Neutrophil (primary cell): ENCODE results near the gene CKS1B.
A peak's percentile ranks its signal among the peaks of the same experiment; 100 is the strongest.

Experiments used
- H3K27ac ChIP-seq: fragments of 200-600 bp; sonication (generic); 2 replicates; pipeline ENCODE4 v1.5.1; 2016; ENCODE audit warnings: mild to moderate bottlenecking, moderate library complexity
- H3K27me3 ChIP-seq: fragments of 200-600 bp; sonication (generic); 2 replicates; pipeline ENCODE4 v1.6.0; 2016; ENCODE audit warnings: mild to moderate bottlenecking
- H3K36me3 ChIP-seq: fragments of 200-600 bp; sonication (generic); 2 replicates; pipeline ENCODE4 v1.5.1; 2017
- H3K4me1 ChIP-seq, 2 experiments: fragments of 200-600 bp in 1 of 2; sonication (generic) in 1 of 2; 1 replicate in 1 of 2; 2 replicates in 1 of 2; pipeline versions ENCODE4 v1.5.1 to v1.6.1; 2013 to 2016; ENCODE audit warnings: low read depth in 1 of 2, low read length in 1 of 2, mild to moderate bottlenecking in 1 of 2, moderate library complexity in 1 of 2; ENCODE audit not compliant: control insufficient read depth in 1 of 2, insufficient read depth in 1 of 2
- H3K4me3 ChIP-seq, 2 experiments: fragments of 200-600 bp in 1 of 2; sonication (generic) in 1 of 2; 1 replicate in 1 of 2; 2 replicates in 1 of 2; pipeline ENCODE4 v1.5.1; 2013 to 2016; ENCODE audit warnings: low read depth in 1 of 2, low read length in 1 of 2, mild to moderate bottlenecking in 1 of 2, moderate library complexity in 1 of 2
- H3K9me3 ChIP-seq: fragments of 200-600 bp; sonication (generic); 2 replicates; pipeline ENCODE4 v1.5.1; 2016
- CTCF ChIP-seq: fragments of 200-600 bp; sonication (generic); IDR thresholded peaks from 2 replicates; pipeline ENCODE4 v1.5.1; 2016; ENCODE audit warnings: antibody characterized with exemption

CKS1B gene

GRCh38 chr1:154935749-154936554, 38.5 kb upstream of the CKS1B start:
- H3K4me1 ChIP-seq, result peaks cover 14 to 16% of the 10 kb centered on the region in 2 experiments
- H3K36me3 ChIP-seq, result no peaks in the 10 kb centered on the region
- H3K9me3 ChIP-seq, result no peaks in the 10 kb centered on the region
- no peaks in the 10 kb centered on the region for H3K27me3 ChIP-seq
- peak overlapping the region; percentile 99 for H3K27ac ChIP-seq
- peak overlapping the region; percentile 77 to 96 for H3K4me3 ChIP-seq
- TF ChIP-seq CTCF, result no peak

GRCh38 chr1:154936555-154937084, 37.9 kb upstream of the CKS1B start, which contains the start of gene PMVK:
Gene PMVK (minus strand): TSS chr1:154936719. CDS start chr1:154936685, 34 bp downstream.
- H3K36me3 ChIP-seq, result no peaks in the 10 kb centered on the region
- no peaks in the 10 kb centered on the region for H3K9me3 ChIP-seq
- peak within 1 kb of the TSS; percentile 77 to 96 for H3K4me3 ChIP-seq
- no peaks in the 10 kb centered on the region for H3K27me3 ChIP-seq
- TF ChIP-seq CTCF, result peak; percentile 46
- H3K27ac ChIP-seq, result peak within 1 kb of the TSS; percentile 99
- H3K4me1 ChIP-seq, result peaks cover 15 to 16% of the 10 kb centered on the region in 2 experiments

GRCh38 chr1:154937085-154937987, 37.1 kb upstream of the CKS1B start:
- Histone ChIP-seq H3K27me3 (no peaks in the 10 kb centered on the region), H3K4me1 (peaks cover 20 to 22% of the 10 kb centered on the region in 2 experiments), H3K36me3 (no peaks in the 10 kb centered on the region), H3K4me3 (peak overlapping the region; percentile 77 to 96), H3K9me3 (no peaks in the 10 kb centered on the region), H3K27ac (peak overlapping the region; percentile 99)
- TF ChIP-seq CTCF, result no peak

- Histone ChIP-seq H3K27ac (peak overlapping the region; percentile 99), H3K9me3 (no peaks in the 10 kb centered on the region), H3K4me3 (peak overlapping the region; percentile 77 to 96), H3K36me3 (no peaks in the 10 kb centered on the region), H3K4me1 (peaks cover 27 to 28% of the 10 kb centered on the region in 2 experiments), H3K27me3 (no peaks in the 10 kb centered on the region)
- no peak for TF ChIP-seq CTCF
Observed at GRCh38 chr1:154937988-154938386, 36.5 kb upstream of the CKS1B start.

GRCh38 chr1:154938604-154939399, 35.7 kb upstream of the CKS1B start:
- H3K27me3 ChIP-seq, result no peaks in the 10 kb centered on the region
- TF ChIP-seq CTCF, result no peak
- no peak overlapping the region for H3K27ac ChIP-seq
- peaks cover 33 to 35% of the 10 kb centered on the region in 2 experiments for H3K4me1 ChIP-seq
- H3K9me3 ChIP-seq, result no peaks in the 10 kb centered on the region
- no peak overlapping the region for H3K4me3 ChIP-seq
- no peaks in the 10 kb centered on the region for H3K36me3 ChIP-seq
